Measurements from ENCODE around the gene TMEM120A.

DNA sequence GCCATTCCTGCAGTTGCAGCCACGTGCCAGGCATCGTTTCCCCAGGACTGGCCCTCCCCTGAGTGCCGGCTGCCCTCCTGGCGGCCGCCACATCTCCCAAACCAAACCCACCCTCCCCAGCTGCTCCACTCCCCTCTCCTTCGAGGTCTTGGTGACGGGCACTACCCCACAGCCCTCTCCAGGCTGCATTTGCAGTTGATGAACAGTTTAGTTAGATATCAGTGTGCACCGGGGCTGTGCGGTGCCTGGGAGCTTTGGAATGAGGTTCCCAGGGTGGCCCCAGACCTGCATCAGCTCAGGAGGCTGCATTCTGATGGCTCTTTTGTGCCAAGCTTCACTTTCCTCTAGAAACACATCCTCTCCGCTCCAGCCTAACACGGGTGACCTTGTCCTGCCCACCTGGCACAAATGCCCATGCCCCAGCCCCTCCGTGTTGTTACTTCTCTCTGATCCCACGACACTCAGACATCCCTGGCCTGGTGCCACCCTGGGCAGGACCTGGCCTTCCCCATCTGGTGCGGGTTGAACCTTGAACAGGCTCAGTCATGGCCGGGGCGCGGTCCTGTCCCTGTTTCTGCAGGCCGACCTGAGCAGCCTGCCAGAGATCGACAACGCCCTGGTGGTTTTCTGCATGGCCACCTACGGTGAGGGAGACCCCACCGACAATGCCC, 14.5 kb downstream of the TMEM120A start:
- TF ChIP-seq YY1 (IDR thresholded peaks at IDR 0.05; ENCODE audit: insufficient read depth, insufficient read length) (no peak), ZNF274 (IDR thresholded peaks at IDR 0.05; ENCODE audit: low read depth, low read length) (no peak)
